ENCODE results near the gene MIEN1.
"Not testable (repeated sequence)": the region's sequence is repeated elsewhere in the genome, so short reads cannot be mapped to it uniquely, and the experiment has no call there.

The MIEN1 gene

DNA sequence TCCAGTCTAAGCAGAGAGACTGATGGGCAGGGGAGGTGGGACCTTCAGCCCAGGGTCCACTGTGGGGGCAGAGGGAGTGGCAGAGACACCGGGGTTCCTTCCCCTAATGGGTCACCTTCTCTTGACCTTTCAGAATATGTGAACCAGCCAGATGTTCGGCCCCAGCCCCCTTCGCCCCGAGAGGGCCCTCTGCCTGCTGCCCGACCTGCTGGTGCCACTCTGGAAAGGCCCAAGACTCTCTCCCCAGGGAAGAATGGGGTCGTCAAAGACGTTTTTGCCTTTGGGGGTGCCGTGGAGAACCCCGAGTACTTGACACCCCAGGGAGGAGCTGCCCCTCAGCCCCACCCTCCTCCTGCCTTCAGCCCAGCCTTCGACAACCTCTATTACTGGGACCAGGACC lies 2.8 kb downstream of the MIEN1 start:
- no peak for TF ChIP-seq CTCF (IDR thresholded peaks at IDR 0.05; ENCODE audit: low read depth, low read length)
- H3K4me3 ChIP-seq (ENCODE audit: low read depth, low read length), result no peak overlapping the region

DNA sequence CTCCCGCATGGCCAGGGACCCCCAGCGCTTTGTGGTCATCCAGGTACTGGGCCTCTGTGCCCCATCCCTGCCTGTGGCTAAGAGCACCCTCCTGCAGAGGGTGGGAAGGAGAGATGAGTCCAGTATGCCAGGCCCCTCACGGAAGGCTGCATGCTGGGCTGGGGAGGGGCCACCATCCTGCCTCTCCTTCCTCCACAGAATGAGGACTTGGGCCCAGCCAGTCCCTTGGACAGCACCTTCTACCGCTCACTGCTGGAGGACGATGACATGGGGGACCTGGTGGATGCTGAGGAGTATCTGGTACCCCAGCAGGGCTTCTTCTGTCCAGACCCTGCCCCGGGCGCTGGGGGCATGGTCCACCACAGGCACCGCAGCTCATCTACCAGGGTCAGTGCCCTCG lies 3.7 kb downstream of the MIEN1 start:
- no peak for TF ChIP-seq CTCF (IDR thresholded peaks at IDR 0.05; ENCODE audit: low read depth, low read length)
- no peak overlapping the region for H3K4me3 ChIP-seq (ENCODE audit: low read depth, low read length)

GRCh38 chr17:39725923-39726322 lies 4.4 kb downstream of the MIEN1 start:
- H3K4me3 ChIP-seq (ENCODE audit: low read depth, low read length), result not testable (repeated sequence)

DNA sequence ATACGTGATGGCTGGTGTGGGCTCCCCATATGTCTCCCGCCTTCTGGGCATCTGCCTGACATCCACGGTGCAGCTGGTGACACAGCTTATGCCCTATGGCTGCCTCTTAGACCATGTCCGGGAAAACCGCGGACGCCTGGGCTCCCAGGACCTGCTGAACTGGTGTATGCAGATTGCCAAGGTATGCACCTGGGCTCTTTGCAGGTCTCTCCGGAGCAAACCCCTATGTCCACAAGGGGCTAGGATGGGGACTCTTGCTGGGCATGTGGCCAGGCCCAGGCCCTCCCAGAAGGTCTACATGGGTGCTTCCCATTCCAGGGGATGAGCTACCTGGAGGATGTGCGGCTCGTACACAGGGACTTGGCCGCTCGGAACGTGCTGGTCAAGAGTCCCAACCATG lies 5.6 kb downstream of the MIEN1 start:
- TF ChIP-seq CTCF (IDR thresholded peaks at IDR 0.05; ENCODE audit: low read depth, low read length), result no peak
- no peak overlapping the region for H3K4me3 ChIP-seq (ENCODE audit: low read depth, low read length)

GRCh38 chr17:39722965-39723848 lies 7.1 kb downstream of the MIEN1 start:
- H3K4me3 ChIP-seq (ENCODE audit: low read depth, low read length), result no peak overlapping the region
- TF ChIP-seq CTCF (IDR thresholded peaks at IDR 0.05; ENCODE audit: low read depth, low read length), result no peak

DNA sequence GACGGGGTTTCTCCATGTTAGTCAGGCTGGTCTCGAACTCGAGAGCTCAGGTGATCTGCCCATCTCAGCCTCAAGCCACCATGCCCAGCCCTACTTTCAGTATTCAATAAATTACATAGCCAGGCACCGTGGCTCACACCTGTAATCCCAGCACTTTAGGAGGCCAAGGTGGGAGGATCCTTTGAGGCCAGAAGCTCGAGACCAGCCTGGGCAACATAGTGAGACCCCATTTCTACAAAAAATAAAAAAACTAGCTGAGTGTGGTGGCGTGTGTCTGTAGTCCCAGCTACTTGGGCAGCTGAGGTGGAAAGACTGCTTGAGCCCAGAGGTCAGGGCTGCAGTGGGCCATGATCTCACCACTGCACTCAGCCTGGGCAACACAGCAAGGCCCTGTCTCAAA lies 8.2 kb downstream of the MIEN1 start:
- no peak overlapping the region for H3K4me3 ChIP-seq (ENCODE audit: low read depth, low read length)
- no peak for TF ChIP-seq CTCF (IDR thresholded peaks at IDR 0.05; ENCODE audit: low read depth, low read length)

DNA sequence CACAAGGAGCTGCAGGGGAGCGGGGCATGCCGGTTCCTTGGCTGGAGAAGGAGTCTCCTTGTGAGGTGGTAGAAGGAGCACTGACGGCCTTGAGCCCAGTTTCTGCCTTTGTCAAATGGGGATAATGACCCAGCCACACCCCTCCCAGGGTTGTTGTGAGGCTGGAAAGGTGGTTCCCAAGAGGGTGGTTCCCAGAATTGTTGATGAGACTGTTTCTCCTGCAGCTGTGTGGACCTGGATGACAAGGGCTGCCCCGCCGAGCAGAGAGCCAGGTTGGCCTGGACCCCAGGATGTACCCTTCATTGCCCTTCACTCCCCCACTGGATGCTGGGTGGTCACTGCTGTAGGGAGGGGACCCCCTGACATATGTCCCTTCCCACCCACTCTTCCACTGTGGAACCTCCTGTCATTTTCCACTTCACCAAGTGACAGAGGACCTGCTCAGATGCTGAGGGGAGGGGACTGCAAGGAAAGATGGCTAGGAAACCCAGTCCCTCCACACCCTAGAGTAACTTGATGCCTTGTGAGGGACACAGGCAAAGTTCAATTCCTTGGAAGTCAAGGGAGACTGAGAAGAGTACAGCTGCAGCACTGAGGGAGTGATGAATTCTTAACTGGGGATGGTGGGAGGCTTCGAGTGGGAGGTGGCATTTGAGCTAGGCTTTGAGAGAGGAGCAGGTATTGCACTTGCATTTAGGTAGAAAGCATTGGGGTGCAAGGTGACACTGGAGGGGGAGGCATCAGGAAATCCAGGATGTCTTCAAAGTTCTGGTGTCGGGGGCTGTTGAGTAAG lies 10.6 kb downstream of the MIEN1 start:
- no peak overlapping the region for H3K4me3 ChIP-seq (ENCODE audit: low read depth, low read length)
- no peak for TF ChIP-seq CTCF (IDR thresholded peaks at IDR 0.05; ENCODE audit: low read depth, low read length)
